NCI-H1436 treated with DMSO at 0.1 percent for 48 hours (cell line): ENCODE results near the gene FBLN1.
"Not testable (repeated sequence)": the region's sequence is repeated elsewhere in the genome, so short reads cannot be mapped to it uniquely, and the experiment has no call there.

Source experiments
- DNase-seq: peaks from one replicate; lab custom pipeline; 2025; lab: John Stamatoyannopoulos, UW

FBLN1 gene

GRCh38 chr22:45612940-45613339, 110.3 kb downstream of the FBLN1 start:
- no peak for DNase-seq

DNA sequence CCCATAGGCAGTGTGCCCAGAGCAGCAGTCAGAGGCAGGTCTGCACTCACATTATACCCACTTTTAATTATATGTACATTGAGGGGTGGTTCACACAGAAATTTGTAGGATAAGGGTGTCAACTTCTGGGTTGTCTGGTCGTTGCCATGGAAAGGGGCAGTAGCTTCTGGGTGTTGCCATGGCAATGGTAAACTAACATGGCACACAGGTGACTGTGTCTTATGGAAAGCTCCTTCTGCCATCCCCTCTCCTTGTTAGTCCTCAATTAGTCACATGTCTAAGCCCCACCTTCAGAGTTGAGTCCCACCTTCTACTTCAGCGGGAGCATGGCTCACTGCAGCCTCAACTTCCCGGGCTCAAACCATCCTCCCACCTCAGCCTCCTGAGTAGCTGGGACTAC, 112.7 kb downstream of the FBLN1 start:
- DNase-seq = no peak

DNA sequence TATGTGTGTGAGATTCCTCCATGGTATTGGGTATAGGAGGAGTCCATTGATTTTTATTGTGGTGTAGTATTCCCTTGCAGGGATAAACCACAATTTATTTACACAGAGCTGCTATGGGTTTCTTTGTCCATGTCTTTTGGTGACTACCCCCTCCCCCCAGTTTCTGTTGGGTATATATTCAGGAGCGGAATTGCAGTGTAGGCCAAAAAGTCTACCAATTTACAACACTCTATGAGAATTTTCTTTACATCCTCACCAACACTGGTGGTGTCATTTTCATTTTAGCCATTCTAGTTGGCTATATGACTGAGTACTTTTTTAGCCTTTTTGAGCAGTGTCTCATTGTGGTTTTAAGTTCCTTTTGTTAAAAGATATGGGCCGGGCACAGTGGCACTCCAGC, 113.7 kb downstream of the FBLN1 start:
- no peak for DNase-seq

DNA sequence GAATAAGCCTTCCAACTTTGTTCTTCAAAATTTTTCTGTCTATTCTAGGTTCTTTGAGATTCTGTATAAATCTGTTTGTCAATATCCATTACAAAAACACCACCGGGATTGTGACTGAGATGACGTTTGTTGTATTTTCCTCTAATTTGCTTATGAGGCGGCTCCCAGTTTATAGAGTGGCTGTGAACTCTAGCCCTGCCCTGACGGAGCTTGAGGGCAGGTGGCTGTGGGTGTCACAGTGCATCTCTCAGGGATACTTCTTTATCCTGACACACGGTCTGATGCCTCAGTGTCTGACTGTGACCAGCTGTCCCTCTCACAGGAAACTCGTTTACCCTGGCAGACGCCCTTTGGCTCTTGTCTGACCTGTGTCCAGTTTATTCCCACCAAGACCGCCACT, 115.3 kb downstream of the FBLN1 start:
- DNase-seq = no peak

GRCh38 chr22:45620706-45621105, 118.0 kb downstream of the FBLN1 start:
- DNase-seq = no peak

DNA sequence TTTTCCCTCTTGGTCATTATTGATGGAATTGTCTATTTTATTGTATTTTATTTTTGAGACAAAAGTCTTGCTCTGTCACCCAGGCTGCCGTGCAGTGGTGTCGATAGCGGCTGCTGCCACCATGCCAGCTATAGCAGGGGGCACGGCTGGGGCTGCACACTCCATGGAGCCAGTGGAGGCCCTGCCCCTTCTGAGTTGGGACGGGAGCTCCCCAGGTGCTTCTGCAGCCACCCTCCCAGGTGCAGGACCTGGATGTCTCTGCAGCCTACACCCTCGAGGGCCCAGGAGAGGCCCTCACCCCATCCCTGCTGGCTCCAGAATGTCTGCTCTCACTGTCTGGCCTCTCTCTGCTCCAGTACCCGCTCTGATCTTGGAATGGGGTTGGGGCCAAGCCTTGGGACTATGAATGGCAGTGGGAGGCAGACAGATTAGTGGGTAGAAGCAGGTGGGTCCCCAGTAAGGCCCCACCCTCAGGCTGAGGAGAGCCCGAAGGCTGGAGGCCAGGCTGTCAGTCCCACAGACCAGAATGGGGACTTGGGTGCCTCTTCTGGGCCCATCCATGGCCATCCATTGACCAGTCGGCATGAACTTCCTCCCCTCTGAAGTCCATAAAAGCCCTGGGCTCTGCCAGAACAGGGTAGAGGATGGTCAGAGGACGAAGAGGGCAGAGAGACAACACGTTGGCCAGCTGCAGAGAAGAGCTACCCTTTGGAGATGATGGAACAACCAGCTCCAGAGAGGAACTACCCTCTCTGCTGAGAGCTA, 119.3 kb downstream of the FBLN1 start:
- DNase-seq = no peak

GRCh38 chr22:45623464-45624145, 120.9 kb downstream of the FBLN1 start:
- DNase-seq = not testable (repeated sequence)

- no peak for DNase-seq
Observed at GRCh38 chr22:45626198-45626651, 123.5 kb downstream of the FBLN1 start.

DNA sequence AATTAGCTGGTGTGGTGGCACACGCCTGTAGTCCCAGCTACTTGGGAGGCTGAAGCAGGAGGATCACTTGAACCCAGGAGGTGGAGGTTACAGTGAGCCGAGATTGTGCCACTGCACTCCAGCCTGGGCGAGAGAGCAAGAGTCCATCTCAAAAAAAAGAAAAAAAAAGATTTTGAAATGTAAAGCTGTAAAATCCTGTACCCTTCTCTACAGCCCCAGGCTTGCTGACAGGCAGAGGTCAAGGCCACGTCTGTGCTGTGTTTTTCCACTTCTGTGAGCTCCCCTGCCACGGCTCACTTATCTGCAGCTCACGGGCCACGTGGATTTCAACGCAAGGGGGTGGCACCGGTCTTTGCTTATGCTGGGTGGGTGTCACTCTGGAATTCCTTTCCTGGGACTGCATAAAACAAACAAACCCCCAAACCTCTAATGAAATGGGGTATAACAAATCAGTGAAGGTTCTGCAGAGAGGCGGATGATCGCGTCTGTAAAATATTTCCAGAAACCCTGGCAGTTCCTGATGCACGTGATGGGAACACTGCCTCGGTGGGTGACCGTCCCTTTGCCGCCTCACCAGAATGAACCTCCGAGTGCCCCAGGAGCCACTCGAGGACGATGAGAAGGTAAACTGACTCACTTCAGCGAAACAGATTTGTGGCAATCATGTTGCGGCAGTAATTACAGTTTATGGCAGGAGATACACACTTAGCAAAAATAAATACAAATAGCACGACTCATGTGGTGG, 125.0 kb downstream of the FBLN1 start:
- DNase-seq = no peak

DNA sequence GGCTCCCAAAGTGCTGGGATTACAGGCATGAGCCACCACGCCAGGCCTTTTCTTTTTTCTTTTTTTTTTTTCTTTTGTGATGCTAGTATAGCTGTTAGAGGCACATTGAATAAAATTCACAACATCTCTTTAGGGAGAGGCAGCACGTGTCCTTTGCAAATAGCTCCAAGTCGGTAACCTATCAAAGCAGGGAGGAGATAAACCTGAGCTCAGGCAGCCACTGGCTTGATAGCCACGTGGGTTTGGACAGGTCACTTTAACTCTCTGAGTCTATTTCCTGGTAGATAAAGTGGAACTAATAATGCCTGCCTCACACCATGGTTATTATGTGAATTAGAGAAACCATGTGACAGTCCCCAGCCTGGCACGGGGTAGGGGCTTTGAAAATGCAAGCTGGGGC, 125.8 kb downstream of the FBLN1 start:
- DNase-seq = no peak

DNA sequence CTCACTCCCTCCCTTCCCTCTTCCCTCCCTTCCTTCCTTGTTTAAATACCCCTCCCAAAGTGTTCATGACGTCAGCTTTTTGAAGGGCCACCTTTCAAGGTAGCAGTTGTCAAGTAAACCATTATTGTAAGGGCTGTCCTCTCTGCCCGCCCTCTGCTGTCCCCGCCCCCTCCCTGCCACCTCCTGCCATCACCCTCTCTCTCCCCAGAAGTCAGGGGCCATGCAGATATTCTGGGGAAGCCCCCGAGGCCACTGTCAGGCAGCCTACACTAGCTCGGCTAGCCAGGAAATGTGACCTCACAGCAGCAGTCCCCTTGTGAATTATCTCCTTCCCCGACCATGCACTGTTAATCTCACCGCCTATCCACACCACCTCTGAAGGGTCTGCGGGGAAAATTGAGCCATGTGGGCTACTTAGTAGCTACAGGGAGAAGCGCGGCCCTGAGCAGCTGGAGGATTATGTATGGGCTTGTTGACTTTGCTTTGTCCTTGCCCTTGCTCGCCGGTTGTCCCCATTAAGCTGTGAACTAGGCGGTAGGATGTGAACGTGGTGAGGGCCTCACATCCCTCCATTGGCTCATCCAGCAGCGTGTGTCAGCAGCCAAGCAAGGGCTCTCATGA, 126.9 kb downstream of the FBLN1 start:
- no peak for DNase-seq

GRCh38 chr22:45630436-45630835, 127.8 kb downstream of the FBLN1 start:
- no peak for DNase-seq

DNA sequence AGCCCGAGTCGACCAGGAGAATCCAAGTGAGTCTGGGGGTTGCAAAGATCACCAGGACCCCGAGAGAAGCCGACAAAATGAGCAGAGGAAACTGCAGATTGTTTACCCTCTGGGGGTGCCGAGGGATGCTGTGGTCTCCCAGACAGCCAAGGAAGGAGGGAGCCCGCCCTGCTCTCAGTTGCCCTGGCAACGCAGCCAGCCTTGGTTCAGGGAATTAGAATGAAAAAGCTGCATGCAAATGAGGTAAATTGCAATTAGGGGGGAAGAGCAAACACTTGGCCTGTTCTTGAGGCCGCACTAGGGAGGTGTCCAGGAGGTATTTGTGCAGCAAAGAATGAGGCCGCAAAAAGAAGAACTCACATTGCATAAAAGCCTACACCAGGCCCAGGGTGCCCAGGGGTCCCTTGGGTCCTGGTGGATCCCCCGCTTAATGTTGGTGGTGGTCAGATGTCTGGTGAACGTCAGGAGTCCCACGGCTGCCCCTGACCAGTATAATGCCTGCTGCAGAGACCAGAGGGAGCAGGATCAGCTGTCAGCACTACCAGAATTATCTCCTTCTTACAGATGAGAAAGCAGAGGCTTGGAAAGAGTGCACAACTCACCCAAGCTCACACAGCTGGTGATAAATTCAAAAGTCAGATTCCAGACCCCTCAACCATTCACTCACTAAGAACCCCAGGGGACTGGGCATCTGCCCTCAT, 128.6 kb downstream of the FBLN1 start:
- DNase-seq = no peak

DNA sequence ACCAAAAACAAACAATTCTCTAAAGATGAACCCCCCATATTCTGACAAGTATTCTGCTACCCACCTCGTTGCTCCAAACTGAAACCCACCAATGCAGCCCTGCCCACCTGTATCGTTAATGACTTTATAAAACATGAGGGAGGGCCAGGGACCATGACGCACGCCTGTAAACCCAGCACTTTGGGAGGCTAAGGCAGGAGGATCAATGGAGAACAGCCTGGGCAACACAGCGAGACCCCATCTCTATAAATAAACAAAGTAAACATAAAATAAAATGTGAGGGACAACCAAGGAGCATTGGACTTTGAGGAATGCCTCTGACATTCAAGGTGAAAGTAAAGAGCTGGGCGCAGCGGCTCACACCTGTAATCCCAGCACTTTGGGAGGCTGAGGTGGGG, 129.2 kb downstream of the FBLN1 start:
- DNase-seq = no peak

DNA sequence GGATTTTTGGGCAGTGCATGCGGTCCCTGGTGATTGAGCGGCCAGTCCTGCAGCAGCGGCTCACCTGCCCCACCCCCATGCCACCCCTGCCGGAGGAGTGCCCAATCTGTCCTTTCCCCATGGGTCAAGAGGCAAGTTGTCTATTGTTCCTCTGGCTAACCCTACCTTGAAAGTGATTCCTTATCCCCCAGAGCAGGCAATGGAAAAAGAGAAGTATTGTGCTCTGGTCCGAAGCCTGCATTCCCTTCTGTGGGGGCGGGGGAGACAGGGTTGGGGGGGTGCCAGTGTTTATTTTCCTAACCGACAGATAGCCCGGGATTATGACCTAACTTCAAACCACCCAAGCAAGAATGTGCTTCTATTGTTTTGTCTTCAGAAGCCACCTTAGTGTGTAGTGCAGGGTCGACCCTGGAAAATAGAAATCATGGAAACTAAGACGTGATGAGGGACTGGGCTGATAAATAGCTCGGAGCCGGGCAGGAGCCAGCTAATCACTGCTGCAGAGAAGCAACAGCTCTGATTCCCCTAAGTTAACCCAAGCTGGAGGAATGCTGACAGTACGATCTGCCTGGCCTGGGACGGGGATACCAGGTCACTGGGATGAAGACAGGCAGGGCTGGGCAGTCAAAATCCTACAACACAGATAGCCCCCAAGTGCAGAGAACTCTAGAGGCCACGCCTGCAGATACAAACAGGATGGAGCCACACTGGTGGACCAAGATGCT, 130.3 kb downstream of the FBLN1 start:
- no peak for DNase-seq

DNA sequence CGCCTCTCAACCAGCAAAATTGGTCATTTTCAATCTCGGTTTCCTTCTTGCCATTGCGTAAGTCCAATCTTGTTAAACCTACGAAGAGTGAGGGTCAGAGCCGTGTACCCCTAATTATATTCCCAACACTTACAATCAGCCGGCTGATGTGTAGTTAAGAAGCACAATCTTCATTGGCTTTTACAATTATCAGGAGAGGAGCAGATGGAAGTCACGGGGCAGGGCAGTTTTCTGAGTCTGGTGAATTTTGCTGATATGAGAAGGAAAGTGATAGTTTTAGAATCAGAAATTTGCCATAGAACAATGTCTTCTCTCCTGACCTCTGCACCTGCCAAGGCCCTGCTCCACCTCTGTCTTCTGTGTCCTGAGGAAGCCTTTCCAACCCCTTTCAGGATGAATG, 134.0 kb downstream of the FBLN1 start:
- DNase-seq = no peak

DNA sequence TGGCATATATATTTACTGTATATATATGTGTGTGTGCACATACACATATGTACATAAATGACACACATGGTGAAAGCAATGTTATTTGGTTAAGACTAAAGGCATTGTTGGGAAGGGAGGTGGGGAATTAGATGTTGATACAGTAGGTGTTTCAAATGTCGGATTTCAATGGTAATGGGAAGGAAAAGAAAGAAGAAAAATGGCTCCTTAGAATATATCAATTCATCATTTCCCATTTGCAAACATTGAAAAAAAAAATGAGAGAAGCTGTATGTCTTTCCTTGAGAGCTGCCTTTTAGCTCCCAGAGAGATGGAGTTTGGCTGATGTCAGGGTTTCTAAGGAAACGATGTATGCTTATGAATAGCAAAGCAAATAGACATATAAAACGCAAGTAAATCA, 135.5 kb downstream of the FBLN1 start:
- DNase-seq = no peak

DNA sequence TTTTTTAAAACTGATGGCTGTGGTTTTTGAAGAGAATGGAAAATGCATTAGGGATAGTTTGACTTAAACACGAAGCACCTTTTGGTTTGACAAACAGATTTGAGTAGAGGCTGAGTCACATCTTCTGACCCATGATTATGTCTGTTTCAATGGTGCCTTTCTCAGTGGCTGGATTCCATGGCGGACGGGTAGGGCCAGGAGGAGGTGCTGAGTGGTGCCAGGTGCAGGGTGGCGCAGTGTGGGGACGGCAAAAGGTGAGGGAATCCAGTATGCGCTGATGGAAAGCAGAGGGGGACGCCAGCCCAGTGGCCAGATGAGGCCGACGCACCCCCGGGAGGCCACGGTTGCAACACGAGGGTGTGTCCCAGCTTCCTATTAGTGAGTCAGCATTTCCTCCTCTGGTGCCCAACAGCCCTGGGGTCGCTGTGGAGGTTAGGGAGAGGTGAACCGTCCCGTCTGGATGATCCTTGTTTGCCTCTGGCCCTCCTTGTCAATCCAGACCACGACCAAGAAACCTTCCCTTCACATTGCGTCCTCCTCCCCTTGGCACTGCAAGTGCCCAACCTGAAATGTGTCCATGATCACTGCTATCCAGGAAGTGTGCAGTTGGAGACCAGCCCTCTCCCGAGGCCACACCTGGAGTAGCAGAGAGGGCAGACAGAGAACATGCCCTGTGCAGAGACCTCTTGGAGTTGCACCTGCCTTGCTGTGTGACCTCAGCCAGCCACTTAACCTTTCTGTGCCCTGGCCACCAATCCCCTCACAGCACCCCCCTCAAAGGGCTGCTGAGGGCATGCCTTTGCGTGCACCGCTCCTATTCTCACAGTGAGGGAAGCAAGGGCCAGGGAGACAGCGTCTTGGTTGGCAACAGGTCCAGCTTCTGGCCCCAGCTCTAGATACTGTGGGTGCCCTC, 136.4 kb downstream of the FBLN1 start:
- DNase-seq = no peak

DNA sequence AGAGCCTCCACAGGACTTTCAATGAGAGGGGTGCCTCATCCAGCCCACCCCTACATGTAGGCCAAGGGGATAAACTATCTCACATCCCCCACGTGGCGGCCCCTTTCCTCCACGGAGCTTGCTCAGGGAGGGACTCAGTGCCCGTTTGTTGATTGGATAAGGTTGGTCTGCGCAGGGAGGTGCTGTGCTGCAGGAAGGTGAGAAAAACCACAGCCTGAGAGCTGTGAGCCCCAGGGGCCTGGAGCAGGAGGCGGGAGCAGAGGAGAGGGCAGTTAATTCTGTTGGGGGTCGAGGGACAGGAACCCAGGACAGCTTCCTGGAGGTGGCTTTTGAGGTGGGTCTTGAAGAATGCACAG, 137.0 kb downstream of the FBLN1 start:
- no peak for DNase-seq

DNA sequence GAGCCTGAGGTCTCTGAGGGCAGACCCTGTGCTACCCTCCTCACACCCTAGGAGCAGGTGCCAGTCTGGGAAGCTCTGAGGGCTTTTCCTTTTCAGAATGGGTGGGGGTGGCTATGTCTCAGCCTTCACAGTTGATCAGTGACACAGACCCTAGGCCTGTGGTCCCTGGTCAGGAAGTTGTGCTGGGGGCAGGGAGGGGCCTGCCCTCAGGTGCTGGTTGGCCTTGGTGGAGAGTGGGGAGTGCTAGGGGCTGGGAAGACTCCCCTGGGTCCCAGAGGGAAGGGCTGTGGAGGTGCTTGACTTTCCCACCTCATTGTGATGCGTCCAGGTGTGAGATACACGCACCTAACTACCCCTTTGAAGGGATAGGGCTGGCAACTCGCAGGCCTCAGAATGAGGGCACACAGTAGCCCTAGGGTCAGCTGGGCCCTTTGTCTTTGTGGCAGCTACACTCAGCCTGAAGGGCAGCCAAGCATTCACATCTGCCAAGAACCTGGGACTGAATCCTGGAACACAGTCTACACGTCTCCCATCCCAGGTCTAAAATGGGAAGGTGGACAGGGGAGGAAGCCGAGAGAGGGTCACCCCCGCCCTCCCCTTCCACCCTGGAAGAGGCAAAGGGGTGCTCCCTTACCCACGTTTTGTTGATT, 137.7 kb downstream of the FBLN1 start:
- no peak for DNase-seq
